Esophagus muscularis mucosa (tissue), 4 donors: Measurements from ENCODE around the gene NTRK3. TPM values are rescaled to one million over a fixed set of nuclear protein-coding genes. Genes with fewer than 3 reads are reported as not detected.

Experiments used
- DNase-seq: peaks from one replicate; pipeline ENCODE4 v3.0.0-alpha.2; 2017; ENCODE audit errors: extremely low spot score
- H3K27ac ChIP-seq, 4 donors: fragments of 200-600 bp; sonication (generic); replicated peaks in 1 of 4; 1 replicate in 3 of 4; 2 replicates in 1 of 4; pipeline ENCODE4 v1.5.1; 2016 to 2019; ENCODE audit warnings: mild to moderate bottlenecking in 1 of 4
- H3K27me3 ChIP-seq, 4 donors: fragments of 200-600 bp; sonication (generic); one replicate each; pipeline versions ENCODE4 v1.5.1 to v1.6.0; 2016 to 2019
- H3K36me3 ChIP-seq, 4 donors: fragments of 200-600 bp; sonication (generic); one replicate each; pipeline ENCODE4 v1.5.1; 2016 to 2019
- H3K4me1 ChIP-seq, 4 donors: fragments of 200-600 bp; sonication (generic); one replicate each; pipeline ENCODE4 v1.5.1; 2016 to 2019
- H3K4me3 ChIP-seq, 4 donors: fragments of 200-600 bp; sonication (generic); 1 replicate in 2 of 4; 2 replicates in 2 of 4; pipeline ENCODE4 v1.5.1; 2016 to 2019; ENCODE audit warnings: mild to moderate bottlenecking in 4 of 4, moderate library complexity in 1 of 4
- H3K9me3 ChIP-seq, 4 donors: fragments of 200-600 bp; sonication (generic); 1 replicate in 3 of 4; 2 replicates in 1 of 4; pipeline ENCODE4 v1.5.1; 2016 to 2019
- EP300 ChIP-seq: sonication (generic); formaldehyde crosslinking; IDR thresholded peaks from one replicate; pipeline ENCODE4 v1.6.1; 2017; ENCODE audit warnings: antibody characterized with exemption
- POLR2A ChIP-seq: fragments of 450-650 bp; IDR thresholded peaks from one replicate; pipeline ENCODE4 v1.6.1; 2017; ENCODE audit warnings: antibody characterized with exemption, moderate library complexity, mild to moderate bottlenecking, low read depth
- POLR2AphosphoS5 ChIP-seq, 2 donors: sonication (generic); formaldehyde crosslinking; IDR thresholded peaks; one replicate each; pipeline ENCODE4 v1.6.1; 2017; ENCODE audit warnings: antibody characterized with exemption in 2 of 2
- WGBS: methylation state at CpG from one replicate; pipeline ENCODE4 v1.1.5; 2018; 5-methylcytosine and 5-hydroxymethylcytosine counted together
- intact Hi-C: fragments of 100-400 bp; cut with DNase I; formaldehyde crosslinking; loops from one replicate; pipeline ENCODE4 v1.15.1; 2023
- total RNA-seq, 4 donors: library from RNA; depleted of rRNA; stranded (reverse); fragments of >200 nt; gene quantifications; one replicate each; pipeline versions ENCODE4 v1.1.0 to v1.2.1, GENCODE V29; 2016
- TF ChIP-seq, protein P1 (sequence below), 3 experiments: fragments of 200-600 bp in 2 of 3; fragments of 450-650 bp in 1 of 3; sonication (generic) in 2 of 3; IDR thresholded peaks; one replicate each; pipeline ENCODE4 v1.5.1; 2017 to 2019; ENCODE audit warnings: antibody characterized with exemption in 3 of 3, mild to moderate bottlenecking in 2 of 3, moderate library complexity in 1 of 3

NTRK3 gene
- total RNA-seq, 4 donors from 2014 or later, result 1.7 to 6.3 (median 3.0) TPM

GRCh38 chr15:88300861-88301260, 44.3 kb upstream of the NTRK3 start:
- no peak overlapping the region for H3K4me3 ChIP-seq
- peaks cover 0 to 49% (median 0%) of the 10 kb centered on the region in 4 donors for H3K27me3 ChIP-seq
- H3K9me3 ChIP-seq, result no peaks in the 10 kb centered on the region
- WGBS, result 79% methylated on average over 4 of the region's 4 CpGs
- no peaks in the 10 kb centered on the region for H3K4me1 ChIP-seq
- intact Hi-C loops, result no loop called here
- DNase-seq, result no peak
- H3K27ac ChIP-seq, result no peak overlapping the region
- H3K36me3 ChIP-seq, result no peaks in the 10 kb centered on the region
- TF ChIP-seq POLR2AphosphoS5 (IDR thresholded peaks at IDR 0.05) (no peak), EP300 (no peak)
- TF ChIP-seq, protein P1, sequence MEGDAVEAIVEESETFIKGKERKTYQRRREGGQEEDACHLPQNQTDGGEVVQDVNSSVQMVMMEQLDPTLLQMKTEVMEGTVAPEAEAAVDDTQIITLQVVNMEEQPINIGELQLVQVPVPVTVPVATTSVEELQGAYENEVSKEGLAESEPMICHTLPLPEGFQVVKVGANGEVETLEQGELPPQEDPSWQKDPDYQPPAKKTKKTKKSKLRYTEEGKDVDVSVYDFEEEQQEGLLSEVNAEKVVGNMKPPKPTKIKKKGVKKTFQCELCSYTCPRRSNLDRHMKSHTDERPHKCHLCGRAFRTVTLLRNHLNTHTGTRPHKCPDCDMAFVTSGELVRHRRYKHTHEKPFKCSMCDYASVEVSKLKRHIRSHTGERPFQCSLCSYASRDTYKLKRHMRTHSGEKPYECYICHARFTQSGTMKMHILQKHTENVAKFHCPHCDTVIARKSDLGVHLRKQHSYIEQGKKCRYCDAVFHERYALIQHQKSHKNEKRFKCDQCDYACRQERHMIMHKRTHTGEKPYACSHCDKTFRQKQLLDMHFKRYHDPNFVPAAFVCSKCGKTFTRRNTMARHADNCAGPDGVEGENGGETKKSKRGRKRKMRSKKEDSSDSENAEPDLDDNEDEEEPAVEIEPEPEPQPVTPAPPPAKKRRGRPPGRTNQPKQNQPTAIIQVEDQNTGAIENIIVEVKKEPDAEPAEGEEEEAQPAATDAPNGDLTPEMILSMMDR (IDR thresholded peaks at IDR 0.05), result no peak

DNA sequence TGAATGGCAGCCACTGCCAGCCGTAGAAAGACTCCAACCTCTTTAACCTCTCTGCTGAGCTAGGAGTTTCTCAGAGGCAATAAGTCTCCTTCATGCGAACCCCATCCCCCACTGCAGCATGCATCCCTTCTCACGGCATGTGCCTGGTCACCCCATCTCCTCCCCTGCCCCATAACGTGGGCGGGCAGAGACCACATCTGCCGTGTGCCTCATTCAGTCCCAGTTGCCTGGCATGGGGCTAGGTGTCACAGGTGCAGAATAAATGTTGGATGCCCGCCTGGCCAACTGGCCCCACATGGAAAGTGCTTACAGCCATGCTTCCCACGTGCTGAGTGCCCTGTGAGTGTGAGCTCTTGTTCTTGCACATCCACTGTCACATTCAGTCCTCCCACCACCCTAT, 43.5 kb upstream of the NTRK3 start:
- Histone ChIP-seq H3K4me1 (no peaks in the 10 kb centered on the region), H3K9me3 (no peaks in the 10 kb centered on the region), H3K27me3 (peaks cover 0 to 49% (median 0%) of the 10 kb centered on the region in 4 donors), H3K4me3 (no peak overlapping the region), H3K27ac (no peak overlapping the region), H3K36me3 (no peaks in the 10 kb centered on the region)
- DNase-seq, result no peak
- intact Hi-C loops, result no loop called here
- TF ChIP-seq, protein P1 (IDR thresholded peaks at IDR 0.05), result no peak
- TF ChIP-seq POLR2A, result no peak
- no peak for TF ChIP-seq POLR2AphosphoS5 (IDR thresholded peaks at IDR 0.05)
- TF ChIP-seq EP300, result no peak
- 48% methylated on average over 8 of the region's 8 CpGs for WGBS

- no peaks in the 10 kb centered on the region for H3K36me3 ChIP-seq
- intact Hi-C loops, result no loop called here
- 46% methylated on average over 4 of the region's 4 CpGs for WGBS
- TF ChIP-seq POLR2A (no peak), POLR2AphosphoS5 (IDR thresholded peaks at IDR 0.05) (no peak), EP300 (no peak)
- TF ChIP-seq, protein P1 (IDR thresholded peaks at IDR 0.05), result no peak
- H3K27me3 ChIP-seq, result peaks cover 0 to 49% (median 0%) of the 10 kb centered on the region in 4 donors
- H3K4me1 ChIP-seq, result no peaks in the 10 kb centered on the region
- no peaks in the 10 kb centered on the region for H3K9me3 ChIP-seq
- no peak overlapping the region for H3K27ac ChIP-seq
- DNase-seq, result no peak
- no peak overlapping the region for H3K4me3 ChIP-seq
These were observed 43.0 kb upstream of the NTRK3 start for GRCh38 chr15:88299497-88299896.

DNA sequence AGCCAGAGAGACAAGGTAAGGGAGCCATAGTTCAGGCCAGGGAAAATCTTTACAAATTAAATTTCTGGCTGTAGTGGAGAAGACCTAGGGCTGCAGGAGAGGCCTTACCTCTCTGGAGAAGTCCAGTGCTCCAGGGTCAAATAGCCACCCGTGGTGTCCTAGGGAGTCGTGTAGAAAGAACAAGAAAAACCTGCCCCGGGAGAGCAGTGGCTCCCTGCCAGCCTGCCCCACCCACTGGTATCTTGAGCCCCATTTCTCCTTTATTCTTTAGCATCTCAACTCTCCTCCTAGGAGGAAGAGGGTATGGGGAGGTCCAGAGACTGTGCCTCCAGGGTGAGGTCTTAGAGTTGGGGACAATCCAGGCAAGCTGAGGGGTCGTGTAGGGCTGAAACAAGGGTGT, 32.1 kb upstream of the NTRK3 start:
- H3K27ac ChIP-seq, result no peak overlapping the region
- no peak overlapping the region for H3K4me3 ChIP-seq
- H3K27me3 ChIP-seq, result peaks cover 0 to 55% (median 4%) of the 10 kb centered on the region in 4 donors
- TF ChIP-seq POLR2A, result no peak
- TF ChIP-seq EP300, result no peak
- TF ChIP-seq, protein P1 (IDR thresholded peaks at IDR 0.05), result no peak
- no peak for TF ChIP-seq POLR2AphosphoS5 (IDR thresholded peaks at IDR 0.05)
- DNase-seq, result no peak
- H3K9me3 ChIP-seq, result no peaks in the 10 kb centered on the region
- intact Hi-C loops, result no loop called here
- no peaks in the 10 kb centered on the region for H3K36me3 ChIP-seq
- H3K4me1 ChIP-seq, result no peaks in the 10 kb centered on the region
- 61% methylated on average over 4 of the region's 4 CpGs for WGBS

GRCh38 chr15:88288206-88288605, 31.7 kb upstream of the NTRK3 start:
- no peak for TF ChIP-seq POLR2A
- TF ChIP-seq, protein P1 (IDR thresholded peaks at IDR 0.05), result no peak
- TF ChIP-seq POLR2AphosphoS5 (IDR thresholded peaks at IDR 0.05), result no peak
- TF ChIP-seq EP300, result no peak
- Histone ChIP-seq H3K27ac (no peak overlapping the region), H3K4me3 (no peak overlapping the region), H3K4me1 (no peaks in the 10 kb centered on the region), H3K36me3 (no peaks in the 10 kb centered on the region), H3K9me3 (no peaks in the 10 kb centered on the region), H3K27me3 (peaks cover 0 to 59% (median 4%) of the 10 kb centered on the region in 4 donors)
- no peak for DNase-seq
- intact Hi-C loops, result no loop called here
- 72% methylated on average over 10 of the region's 10 CpGs for WGBS
